Activated naive CD4-positive, alpha-beta T cell treated with anti-CD3 and anti-CD28 coated beads, Interleukin-2, amount 50 U/mL, for 16 hours (primary cell): Measurements from ENCODE around the gene ACAN.

Source experiments
- DNase-seq: peaks from one replicate; pipeline ENCODE4 v3.0.0-alpha.2; 2020

Gene ACAN

DNA sequence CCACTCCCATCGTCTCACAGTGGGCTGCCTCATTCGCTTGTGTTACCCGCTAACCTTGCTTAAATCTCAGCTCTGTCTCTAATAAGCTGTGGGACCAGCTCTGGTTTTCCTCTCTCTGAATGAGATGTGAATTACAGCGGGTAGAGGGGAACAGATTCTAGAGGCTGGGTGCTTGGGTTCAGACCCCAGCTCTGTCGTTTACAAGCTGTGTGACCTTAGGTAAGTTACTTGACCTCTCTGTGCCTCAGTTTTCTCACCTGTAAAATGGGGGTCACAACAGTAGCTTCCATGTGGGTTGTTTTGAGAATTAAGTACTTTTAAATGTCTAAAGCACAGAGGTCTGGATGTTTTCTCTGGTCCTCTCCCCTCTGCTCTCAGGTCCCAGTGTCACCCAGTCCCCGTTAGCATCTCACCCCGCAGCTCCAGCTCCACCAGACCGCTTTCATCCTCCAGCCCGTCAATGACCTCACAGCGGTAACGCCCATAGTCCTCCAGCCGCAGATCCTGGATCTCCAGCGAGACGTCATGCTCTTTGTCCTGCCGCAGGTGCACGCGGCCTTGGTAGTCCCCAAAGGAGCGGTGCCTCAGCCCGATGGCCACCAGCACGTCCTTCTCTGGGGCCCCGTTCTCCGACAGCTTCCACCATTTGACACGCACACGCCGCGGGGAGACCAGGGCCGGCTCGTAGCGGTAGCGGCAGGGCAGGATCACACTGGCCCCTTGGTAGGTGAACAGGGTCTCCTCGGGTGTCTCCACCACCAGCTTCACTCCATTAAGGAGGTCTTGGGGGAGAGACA, 77.9 kb downstream of the ACAN start:
- no peak for DNase-seq

DNA sequence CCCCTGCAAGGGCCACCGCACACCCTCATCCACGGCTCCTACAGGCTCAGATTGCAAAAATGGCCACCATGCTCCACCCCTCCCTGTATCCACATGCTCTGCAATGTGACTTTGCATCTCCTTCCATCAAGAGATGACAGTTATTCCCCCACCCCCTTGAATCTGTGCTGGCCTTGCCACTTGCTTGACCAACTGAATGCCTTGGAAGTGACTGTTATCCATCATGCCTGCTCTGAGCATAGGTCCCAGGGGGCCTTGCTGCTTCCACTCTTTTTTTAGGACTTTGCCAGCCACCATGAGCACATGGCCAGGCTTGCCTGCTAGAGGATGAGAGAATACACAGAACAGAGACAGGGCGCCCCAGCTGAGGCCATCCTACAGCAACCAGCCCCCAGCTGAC, 78.5 kb downstream of the ACAN start:
- no peak for DNase-seq

- DNase-seq = no peak
Measured at GRCh38 chr15:88882785-88883184, 79.5 kb downstream of the ACAN start.

GRCh38 chr15:88887068-88887580, 83.9 kb downstream of the ACAN start:
- no peak for DNase-seq

GRCh38 chr15:88888719-88889118, 85.5 kb downstream of the ACAN start:
- no peak for DNase-seq

DNA sequence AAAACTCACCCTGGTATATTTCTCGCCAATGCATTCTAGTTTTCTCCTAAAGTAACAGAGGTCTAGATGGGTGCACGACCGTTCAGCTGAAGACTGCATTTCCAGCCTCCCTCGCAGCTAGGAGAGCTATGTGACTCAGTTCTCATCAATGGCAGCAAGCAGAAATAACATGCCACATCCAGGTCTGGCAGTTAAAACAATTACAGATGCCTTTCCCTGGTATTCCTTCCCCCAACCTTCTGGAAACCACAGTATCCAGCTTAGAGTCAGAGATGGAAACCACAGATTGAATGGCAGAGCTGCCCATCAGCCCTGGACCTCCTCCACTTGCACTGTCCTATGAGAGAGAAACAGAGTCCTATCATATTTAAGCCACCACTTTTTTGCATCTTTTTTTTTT, 87.3 kb downstream of the ACAN start:
- no peak for DNase-seq

DNA sequence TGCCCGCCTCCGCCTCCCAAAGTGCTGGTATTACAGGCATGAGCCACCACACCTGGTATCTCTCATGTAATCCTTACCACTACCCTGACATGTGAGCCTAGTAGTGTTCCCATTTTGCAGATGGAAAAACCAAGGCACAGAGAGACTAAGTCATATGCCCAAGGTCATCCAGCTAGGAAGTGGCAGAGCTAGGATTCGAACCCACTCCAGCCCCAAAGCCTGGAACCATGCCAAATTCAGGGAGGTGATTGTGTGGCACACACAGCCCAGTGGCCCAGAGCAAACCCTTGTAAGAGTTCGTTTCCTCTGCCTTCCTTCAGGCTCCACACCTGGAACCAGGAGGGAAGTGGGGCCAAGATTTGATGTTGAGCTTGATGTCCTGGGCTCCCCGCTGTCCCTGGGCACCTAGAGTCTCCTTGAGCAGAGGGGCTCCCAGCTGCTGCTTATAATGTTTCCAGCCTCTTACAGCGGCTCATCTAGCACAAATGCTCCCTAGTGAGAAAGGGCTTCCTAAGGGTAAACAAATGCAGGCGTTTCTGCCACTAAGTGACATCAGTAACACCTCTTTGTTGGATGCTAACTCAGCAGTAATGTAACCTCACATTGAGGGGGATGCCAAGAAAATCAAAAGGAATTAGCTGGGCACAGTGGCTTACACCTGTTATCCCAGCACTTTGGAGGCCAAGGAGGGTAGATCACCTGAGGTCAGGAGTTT, 88.5 kb downstream of the ACAN start:
- DNase-seq = no peak

DNA sequence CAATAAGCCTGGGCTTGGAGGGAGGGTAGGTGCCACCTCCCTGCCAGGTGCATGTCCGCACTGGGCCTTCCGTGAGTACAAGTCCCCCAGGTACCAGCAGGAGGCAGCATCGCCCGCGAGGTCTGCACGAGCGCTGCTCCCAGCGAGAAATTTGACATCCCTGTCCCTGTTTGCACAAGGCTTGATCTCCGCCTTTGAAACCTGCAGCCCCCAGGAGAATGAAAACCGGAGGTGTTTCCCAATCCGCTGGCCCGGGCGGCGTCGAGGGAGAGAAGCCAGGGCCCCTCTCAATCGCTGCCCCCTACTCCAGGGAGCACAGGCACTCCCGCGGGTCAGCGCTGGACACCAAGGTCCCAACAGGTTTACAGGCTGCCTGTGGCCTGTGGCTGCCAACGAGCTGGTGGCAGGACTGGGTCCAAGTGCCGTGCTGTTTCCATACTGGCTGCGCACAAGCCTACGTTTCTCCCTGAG, 91.1 kb downstream of the ACAN start:
- DNase-seq = peak; percentile 89

DNA sequence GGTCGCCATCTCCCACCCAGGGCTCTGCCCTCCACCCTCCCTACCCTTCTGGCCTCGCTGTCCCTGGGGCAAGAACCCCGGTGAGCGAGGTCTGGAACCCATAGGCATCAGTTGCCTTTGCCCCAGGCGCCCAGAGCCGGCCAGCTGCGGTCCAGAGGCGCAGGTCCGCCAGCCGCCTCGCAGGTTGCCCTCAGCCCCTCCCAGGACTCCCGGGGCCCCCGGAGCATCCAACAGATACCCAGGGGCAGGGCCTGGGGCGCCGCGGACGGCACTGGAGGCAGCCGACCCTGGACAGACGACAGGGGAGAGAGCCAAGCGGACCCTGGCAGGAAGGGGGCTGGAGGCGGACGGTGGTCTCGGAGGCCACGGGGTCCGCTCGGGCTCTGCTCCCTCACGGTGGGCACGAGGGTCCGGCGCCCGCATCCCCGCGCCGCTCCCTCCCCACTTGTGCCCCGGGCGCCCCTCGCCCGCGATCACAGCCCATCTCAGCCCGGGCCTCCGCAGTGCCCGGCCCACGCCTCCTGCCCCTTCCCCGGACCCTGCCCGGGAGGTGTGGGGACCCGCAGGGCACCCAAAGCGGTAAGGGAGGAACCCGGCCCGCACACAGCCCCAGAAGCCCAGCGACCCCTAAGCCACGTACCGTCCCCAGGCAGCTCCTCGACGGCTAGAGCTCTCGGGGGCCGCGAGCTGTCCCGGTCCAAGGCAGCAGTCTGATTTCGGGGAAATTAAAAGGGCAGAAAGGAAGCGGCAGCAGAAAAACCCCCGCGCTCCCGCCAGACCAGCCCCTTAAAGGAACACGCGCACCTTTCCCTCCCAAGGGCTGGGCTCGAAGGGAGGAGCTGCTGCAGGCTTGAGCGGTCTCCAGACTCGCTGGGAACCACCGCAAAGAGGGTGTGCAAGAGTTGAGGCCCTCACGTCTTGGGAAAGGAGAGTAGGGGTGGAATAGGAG, 91.9 kb downstream of the ACAN start, which contains the start of gene HAPLN3:
Gene HAPLN3, minus strand, starts transcription at position 726 of the 949 bp plus-strand sequence. CDS start 8,246 bp downstream, outside the sequence.
- DNase-seq = peak; percentile 69

DNA sequence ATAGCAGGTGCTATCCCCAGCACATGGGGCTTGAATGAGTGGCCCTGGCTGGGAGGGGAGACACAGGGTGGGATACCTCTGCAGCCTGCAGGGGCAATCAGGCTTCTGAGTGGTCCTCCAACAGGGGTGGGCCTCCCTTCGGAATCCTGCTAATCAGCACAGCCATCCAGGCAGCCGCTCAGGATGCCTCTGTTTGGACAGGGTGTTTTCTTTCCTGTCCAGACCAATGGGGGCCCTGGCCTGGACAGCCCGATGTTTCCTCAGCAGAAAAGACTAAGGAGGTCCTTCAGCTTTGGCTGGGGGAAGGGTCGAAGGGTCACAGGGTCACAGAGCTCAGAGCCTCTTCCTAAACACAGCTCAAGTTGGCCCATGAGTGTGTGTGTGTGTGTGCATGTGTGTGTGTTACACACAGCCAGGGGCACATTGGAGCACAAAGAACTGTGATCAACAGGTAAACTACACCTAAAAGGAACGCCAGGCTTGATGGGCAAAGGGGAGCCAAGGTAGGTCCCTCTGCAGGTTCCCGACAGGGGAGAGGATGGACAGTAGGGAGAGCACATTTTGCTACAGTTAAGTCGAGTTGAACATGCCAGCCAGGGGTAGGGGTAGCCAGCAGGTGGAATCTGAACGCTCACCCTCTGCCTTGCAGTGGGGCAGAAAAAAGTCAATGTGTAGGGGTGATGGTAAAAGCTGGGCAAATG, 93.2 kb downstream of the ACAN start:
- DNase-seq = no peak

DNA sequence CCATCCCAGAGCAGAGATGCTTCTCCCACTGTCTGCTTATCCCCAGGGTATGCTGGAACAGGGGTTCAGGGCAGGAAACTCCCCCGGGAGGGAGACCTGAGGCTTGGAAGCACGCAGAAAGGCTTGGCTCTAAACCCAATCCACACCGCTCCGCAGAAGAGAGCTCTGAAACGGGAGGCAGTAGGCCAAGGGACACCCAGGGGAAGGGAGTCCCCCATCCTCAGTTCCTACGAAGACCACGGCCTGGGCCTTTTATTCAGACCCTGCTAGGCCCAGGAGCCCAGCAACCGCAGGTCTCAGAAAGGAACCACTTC, 93.9 kb downstream of the ACAN start:
- DNase-seq = no peak

GRCh38 chr15:88897456-88898194, 94.4 kb downstream of the ACAN start:
- peak; percentile 85 for DNase-seq

DNA sequence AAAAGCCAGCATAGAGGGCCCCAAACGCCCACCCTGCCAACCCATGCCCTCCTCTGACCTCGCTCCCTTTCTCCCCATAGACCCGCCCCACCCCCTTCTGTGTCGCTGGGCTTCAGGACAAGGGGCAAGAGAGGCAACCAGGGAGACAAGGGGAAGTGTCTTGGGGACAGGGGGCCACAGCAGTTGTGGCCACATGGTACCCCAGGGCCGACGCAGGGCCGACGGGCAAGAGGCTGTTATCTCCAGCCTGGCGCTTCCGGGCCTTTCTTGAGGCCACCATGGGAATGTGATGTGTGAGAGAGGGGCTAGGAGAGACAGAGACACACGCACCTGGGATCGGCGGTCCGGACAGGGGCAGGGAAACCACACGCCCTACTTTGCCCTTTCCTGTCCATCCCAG, 95.5 kb downstream of the ACAN start:
- no peak for DNase-seq

DNA sequence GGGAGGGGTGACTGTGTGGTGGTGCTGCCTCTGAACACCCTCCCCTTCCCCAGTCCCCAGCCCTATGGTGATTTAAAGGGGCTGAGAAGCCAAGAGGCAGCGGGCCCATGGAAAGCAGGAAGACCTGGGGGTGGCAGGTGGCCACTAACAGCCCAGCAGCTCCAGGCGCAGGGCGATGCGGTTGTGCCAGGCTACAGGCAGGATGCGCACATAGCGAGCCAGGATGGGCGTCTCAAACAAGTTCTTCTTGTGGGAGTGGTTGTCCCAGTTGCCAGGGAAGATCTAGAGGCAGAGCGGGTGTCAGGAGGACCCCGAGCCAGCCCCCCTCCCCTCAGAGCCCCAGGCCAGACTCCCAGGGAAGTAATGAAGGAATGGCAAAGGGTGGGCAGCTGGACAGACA, 96.0 kb downstream of the ACAN start:
- no peak for DNase-seq

DNA sequence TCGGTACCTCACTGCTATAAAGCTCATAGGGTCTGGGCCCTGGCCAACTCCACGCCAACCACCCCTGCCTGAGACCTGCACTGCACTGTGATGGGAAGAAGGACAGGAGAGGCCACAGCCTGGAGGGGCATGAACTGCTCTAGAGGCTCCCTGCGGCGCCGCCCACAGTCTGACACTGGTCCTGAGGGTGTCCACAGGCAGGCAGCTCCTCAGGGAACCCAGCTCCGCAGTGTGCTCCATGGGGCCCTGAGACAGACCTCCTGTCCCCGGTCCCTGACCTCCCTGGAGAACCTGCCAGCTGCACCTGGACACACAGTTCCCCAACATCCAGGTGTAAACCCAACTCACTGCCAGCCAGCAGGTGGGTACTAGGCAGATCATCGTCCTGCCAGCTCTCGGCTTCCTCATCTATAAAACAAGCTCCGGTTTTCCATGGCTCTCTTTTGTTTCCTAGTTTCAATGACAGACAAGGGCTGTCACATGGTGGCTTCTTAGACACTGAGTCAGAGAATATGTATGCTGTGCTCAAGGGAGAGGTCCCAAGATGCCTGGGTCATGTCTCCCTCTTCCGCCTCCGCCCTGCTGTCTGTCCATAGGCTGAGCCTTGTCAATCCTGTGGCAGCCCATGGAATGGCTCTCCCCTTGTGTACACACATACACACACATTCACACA, 97.2 kb downstream of the ACAN start:
- DNase-seq = no peak

GRCh38 chr15:88900982-88901418, 97.8 kb downstream of the ACAN start:
- DNase-seq = no peak

DNA sequence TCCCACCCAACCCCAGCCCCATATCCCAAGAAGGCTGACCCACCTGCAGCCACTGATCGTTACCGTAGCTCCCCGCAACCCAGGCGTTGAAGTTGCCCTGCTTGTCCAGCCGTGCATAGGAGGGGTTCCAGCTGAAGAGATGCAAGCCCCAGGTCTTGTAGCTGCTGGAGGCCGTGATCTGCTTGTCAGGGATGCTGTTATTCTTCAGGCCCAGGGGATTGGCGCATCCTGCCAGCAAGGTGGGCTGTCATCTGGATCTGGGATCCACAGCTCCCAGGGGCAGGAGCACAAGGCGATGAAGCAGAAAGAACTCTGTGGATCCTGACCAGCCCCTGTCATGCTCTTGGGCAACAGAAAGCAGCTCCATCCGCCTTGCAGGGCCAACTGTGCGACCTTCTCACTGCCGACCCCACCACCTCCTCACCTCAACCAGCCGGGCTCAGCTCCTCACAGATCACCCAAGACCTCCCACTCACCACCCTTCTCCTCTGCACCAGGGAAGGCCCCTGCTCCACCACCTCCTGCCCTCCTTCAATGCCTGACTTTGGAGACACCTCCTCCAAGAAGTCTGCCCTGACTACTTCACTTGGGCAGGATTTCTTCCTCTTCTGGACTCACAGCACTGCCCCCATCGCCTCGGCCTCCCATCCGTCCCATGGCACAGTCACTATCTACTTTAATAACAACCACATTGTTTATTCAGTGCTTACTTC, 98.4 kb downstream of the ACAN start:
- DNase-seq = no peak

- no peak for DNase-seq
Measured at GRCh38 chr15:88902221-88902835, 99.1 kb downstream of the ACAN start.

- DNase-seq = no peak
Measured at GRCh38 chr15:88902846-88903245, 99.6 kb downstream of the ACAN start.

DNA sequence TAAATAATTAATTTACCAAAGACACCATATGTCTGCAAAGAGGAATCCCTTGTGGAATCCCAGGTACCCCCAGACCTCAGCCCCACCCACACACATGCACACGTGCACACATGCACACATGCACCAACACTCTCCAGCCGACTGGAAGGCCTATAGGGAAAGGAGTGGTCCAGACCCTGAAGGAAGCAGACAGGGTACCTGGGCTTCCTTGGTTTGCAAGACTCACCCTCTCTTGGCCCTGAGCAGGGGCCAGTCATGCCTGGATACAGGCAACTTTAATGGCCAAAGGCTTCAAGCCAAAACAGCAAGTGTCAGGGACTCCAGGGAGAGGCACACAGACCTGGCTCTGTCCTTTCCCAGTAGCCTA, 101.0 kb downstream of the ACAN start:
- DNase-seq = no peak
